IPS-18a (cell line): ENCODE results near the gene RLF.
A peak's percentile ranks its signal among the peaks of the same experiment; 100 is the strongest.

Experiments
- H3K27ac ChIP-seq: one replicate; pipeline ENCODE4 v1.5.1; 2013; ENCODE audit warnings: low read length
- H3K27me3 ChIP-seq: one replicate; pipeline ENCODE4 v1.6.1; 2013; ENCODE audit warnings: mild to moderate bottlenecking, low read length; ENCODE audit not compliant: control insufficient read depth, insufficient read depth
- H3K36me3 ChIP-seq: one replicate; pipeline ENCODE4 v1.6.1; 2013; ENCODE audit warnings: low read depth, low read length; ENCODE audit not compliant: control insufficient read depth
- H3K4me1 ChIP-seq: one replicate; pipeline ENCODE4 v1.6.1; 2013; ENCODE audit warnings: low read depth, low read length; ENCODE audit not compliant: control insufficient read depth
- H3K4me3 ChIP-seq: one replicate; pipeline ENCODE4 v1.5.1; 2013; ENCODE audit warnings: low read length
- H3K9ac ChIP-seq: one replicate; pipeline ENCODE4 v1.6.1; 2013; ENCODE audit warnings: mild to moderate bottlenecking, low read length, moderate library complexity
- H3K9me3 ChIP-seq: one replicate; pipeline ENCODE4 v1.6.1; 2013; ENCODE audit warnings: low read depth, low read length; ENCODE audit not compliant: control insufficient read depth

RLF gene

GRCh38 chr1:40244138-40244744, 83.1 kb downstream of the RLF start:
- H3K4me1 ChIP-seq, result no peaks in the 10 kb centered on the region
- no peak overlapping the region for H3K27ac ChIP-seq
- H3K9me3 ChIP-seq, result no peaks in the 10 kb centered on the region

DNA sequence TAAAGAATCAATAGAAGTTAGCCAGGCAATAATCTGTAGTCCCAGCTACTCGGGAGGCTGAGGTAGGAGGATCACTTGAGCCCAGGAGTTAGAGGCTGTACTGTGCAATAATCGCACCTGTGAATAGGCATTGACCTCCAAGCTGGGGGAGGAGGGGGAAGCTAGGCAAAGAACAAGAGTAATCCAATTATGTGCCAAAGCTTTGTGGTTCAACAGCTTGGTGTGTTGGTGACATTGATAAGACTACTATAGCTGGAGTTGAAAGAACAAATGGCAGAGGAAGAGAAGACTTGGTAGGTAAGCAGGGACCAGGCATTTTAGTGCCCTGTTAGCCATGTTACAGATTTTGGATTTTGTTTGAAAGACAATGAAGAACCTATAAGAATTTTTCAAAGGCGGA, 84.5 kb downstream of the RLF start:
- Histone ChIP-seq H3K4me3 (no peak overlapping the region), H3K4me1 (no peaks in the 10 kb centered on the region), H3K27ac (no peak overlapping the region), H3K27me3 (no peaks in the 10 kb centered on the region), H3K9ac (no peak overlapping the region), H3K9me3 (no peaks in the 10 kb centered on the region), H3K36me3 (no peaks in the 10 kb centered on the region)

More at GRCh38 chr1:40244138-40244744, 83.1 kb downstream of the RLF start:
- Histone ChIP-seq H3K36me3 (peaks cover under 1% of the 10 kb centered on the region), H3K27me3 (no peaks in the 10 kb centered on the region), H3K4me3 (no peak overlapping the region), H3K9ac (no peak overlapping the region)

- Histone ChIP-seq H3K36me3 (no peaks in the 10 kb centered on the region), H3K9ac (no peak within 1 kb of the TSS), H3K4me1 (no peaks in the 10 kb centered on the region), H3K9me3 (no peaks in the 10 kb centered on the region), H3K27ac (no peak within 1 kb of the TSS), H3K27me3 (no peaks in the 10 kb centered on the region), H3K4me3 (no peak within 1 kb of the TSS)
These were observed 86.5 kb downstream of the RLF start, which contains the start of gene TMCO2 for GRCh38 chr1:40247655-40248054. TMCO2 (plus strand) TSS chr1:40247937; CDS start chr1:40247994, 57 bp downstream.

GRCh38 chr1:40248412-40248811, 87.2 kb downstream of the RLF start:
- Histone ChIP-seq H3K4me3 (no peak overlapping the region), H3K27me3 (no peaks in the 10 kb centered on the region), H3K27ac (no peak overlapping the region), H3K9ac (no peak overlapping the region), H3K36me3 (no peaks in the 10 kb centered on the region), H3K9me3 (no peaks in the 10 kb centered on the region), H3K4me1 (no peaks in the 10 kb centered on the region)

DNA sequence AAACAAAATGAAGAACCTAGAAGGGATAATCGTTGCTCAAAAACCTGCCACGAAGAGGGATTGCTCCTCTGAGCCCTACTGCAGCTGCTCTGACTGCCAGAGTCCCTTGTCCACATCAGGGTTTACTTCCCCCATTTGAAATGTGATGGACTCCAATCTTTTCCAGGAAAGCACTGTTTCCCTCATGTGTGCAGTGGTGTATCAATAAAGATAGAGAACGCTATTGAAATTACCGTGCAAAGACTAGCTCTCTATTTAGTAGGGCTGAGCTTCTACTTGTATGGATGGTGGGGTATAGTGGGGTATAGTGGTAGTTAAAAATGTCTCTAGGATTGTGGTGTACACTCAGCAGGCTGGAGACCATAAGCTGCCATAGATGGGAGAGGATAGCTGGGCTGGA, 90.3 kb downstream of the RLF start:
- no peak overlapping the region for H3K27ac ChIP-seq
- H3K4me3 ChIP-seq, result no peak overlapping the region
- no peaks in the 10 kb centered on the region for H3K9me3 ChIP-seq

GRCh38 chr1:40252601-40253000, 91.4 kb downstream of the RLF start:
- H3K9me3 ChIP-seq, result no peaks in the 10 kb centered on the region
- peaks cover 4% of the 10 kb centered on the region for H3K4me1 ChIP-seq
- H3K27me3 ChIP-seq, result no peaks in the 10 kb centered on the region
- no peak overlapping the region for H3K9ac ChIP-seq
- no peak overlapping the region for H3K27ac ChIP-seq
- H3K4me3 ChIP-seq, result no peak overlapping the region
- H3K36me3 ChIP-seq, result no peaks in the 10 kb centered on the region

More for the DNA sequence above, 90.3 kb downstream of the RLF start:
- no peaks in the 10 kb centered on the region for H3K4me1 ChIP-seq
- H3K27me3 ChIP-seq, result no peaks in the 10 kb centered on the region
- no peaks in the 10 kb centered on the region for H3K36me3 ChIP-seq
- H3K9ac ChIP-seq, result no peak overlapping the region

DNA sequence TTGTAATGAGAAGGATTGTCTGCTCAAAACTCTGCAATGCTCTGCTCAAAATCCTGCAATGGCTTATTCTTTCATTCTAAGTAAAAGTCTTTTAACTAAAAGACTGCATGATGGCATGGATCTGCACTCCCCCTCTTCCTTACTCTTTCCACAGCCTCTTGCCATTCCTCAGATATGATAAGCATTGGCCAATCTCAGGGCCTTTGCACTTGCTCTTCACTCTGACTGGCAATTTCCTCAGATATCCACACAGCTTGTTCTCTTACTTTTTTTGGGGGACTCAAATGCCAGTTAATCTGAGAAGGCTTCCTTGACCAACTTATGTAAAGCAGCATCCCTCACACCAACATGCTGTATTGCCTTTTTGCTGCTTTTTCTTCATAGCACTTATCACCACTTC, 94.0 kb downstream of the RLF start:
- Histone ChIP-seq H3K9me3 (no peaks in the 10 kb centered on the region), H3K4me3 (no peak overlapping the region), H3K27ac (no peak overlapping the region), H3K4me1 (peaks cover 4% of the 10 kb centered on the region), H3K36me3 (peaks cover 2% of the 10 kb centered on the region), H3K9ac (no peak overlapping the region), H3K27me3 (no peaks in the 10 kb centered on the region)

DNA sequence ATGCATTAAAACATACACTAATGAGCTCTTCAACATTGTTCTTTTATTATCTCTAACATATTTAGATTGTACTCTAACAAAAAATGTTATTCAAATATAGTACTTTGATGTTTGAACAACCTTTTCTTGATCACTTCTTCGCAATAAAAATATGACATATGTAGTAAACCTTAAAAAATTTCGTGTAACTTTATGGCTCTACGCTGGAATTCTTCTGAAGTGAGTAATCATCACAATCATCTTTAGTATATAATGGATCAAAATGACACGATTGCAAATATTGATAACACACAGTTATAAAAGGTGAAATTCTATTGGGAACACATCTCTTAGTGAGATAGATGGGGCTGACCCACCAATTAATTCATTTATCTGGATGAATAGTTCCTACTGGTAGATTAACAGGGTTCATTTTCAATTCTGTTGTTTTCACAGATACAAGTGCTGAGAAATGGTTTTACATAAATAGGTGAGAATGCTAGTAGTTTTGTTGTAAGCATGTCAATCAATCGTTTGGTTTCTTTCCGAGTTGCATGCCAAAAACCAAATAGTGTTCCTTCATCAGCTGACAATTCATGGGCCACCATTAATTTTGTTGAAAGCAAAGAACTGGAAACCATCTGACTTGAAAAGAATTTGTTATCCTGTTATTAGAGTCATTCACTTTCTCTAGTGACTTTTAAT, 95.4 kb downstream of the RLF start:
- Histone ChIP-seq H3K4me3 (peak overlapping the region; percentile 94), H3K9me3 (no peaks in the 10 kb centered on the region), H3K27ac (no peak overlapping the region), H3K36me3 (peaks cover 15% of the 10 kb centered on the region), H3K9ac (peak overlapping the region; percentile 97), H3K4me1 (peaks cover 4% of the 10 kb centered on the region), H3K27me3 (no peaks in the 10 kb centered on the region)

DNA sequence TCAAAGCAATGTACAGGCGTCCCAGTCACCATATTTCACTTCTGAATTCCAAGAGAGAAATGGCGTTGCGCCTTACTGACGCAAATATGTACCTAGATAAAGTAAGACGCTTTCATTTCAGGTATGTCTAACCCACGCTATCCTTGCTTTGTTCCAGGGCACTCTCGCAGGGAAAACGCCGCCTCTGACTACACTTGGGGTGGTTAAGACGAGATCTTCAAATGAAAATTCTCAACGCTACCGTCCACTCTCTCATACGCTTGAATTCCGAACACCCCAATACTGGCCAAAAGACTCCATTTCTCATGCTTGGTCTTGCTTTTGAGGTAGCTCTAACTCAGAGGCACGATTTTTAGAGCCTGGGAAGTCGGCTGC, 96.1 kb downstream of the RLF start:
- Histone ChIP-seq H3K4me1 (peaks cover 4% of the 10 kb centered on the region), H3K36me3 (peaks cover 22% of the 10 kb centered on the region), H3K27ac (peak overlapping the region; percentile 92), H3K4me3 (peak overlapping the region; percentile 94), H3K27me3 (no peaks in the 10 kb centered on the region), H3K9ac (peak overlapping the region; percentile 97), H3K9me3 (no peaks in the 10 kb centered on the region)

DNA sequence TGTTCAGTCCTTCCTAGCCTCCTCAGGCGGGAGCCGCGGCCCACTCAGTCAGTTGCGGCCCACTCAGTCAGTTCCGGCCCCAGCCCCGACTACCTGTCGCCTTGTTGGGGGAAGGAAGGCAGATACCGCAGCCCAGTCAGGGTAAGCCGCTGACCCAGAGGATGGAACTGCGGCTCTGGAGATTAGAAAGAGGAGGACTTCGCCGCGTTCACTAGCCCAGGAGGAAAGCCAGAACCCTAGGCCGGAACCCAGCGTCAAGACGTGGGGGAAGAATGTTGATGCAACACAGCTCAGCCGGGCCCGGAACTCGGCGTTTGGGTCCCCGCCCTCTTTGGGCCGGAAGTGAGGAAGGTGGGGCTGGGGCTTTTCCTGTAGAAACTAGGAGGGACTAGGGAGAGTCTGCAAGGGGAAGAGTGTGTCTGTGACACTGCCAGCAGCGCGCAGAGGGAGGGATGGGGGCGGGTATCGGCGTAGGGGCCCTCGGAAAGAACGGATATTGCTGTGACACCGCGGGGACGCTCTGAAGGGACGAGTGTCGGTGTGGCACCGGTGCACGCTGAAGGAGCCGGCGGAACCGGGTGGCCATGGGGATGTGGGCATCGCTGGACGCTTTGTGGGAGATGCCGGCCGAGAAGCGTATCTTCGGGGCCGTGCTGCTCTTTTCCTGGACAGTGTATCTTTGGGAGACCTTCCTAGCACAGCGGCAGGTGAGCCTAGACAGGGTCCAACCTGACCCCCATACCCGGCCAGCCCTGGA, 96.7 kb downstream of the RLF start, which contains the start of gene ZMPSTE24:
ZMPSTE24 (plus strand) TSS at position 549 of the 757 bp plus-strand sequence; CDS start at position 585, 36 bp downstream.
- H3K4me1 ChIP-seq, result peaks cover 4% of the 10 kb centered on the region
- H3K27me3 ChIP-seq, result no peaks in the 10 kb centered on the region
- no peaks in the 10 kb centered on the region for H3K9me3 ChIP-seq
- peak within 1 kb of the TSS; percentile 97 for H3K9ac ChIP-seq
- peak within 1 kb of the TSS; percentile 92 for H3K27ac ChIP-seq
- peak within 1 kb of the TSS; percentile 94 for H3K4me3 ChIP-seq
- peaks cover 28% of the 10 kb centered on the region for H3K36me3 ChIP-seq

GRCh38 chr1:40258445-40258769, 97.2 kb downstream of the RLF start:
- peaks cover 33% of the 10 kb centered on the region for H3K36me3 ChIP-seq
- no peaks in the 10 kb centered on the region for H3K9me3 ChIP-seq
- H3K4me1 ChIP-seq, result peaks cover 4% of the 10 kb centered on the region
- peak overlapping the region; percentile 43 for H3K27ac ChIP-seq
- H3K27me3 ChIP-seq, result no peaks in the 10 kb centered on the region
- H3K4me3 ChIP-seq, result peak overlapping the region; percentile 94
- H3K9ac ChIP-seq, result peak overlapping the region; percentile 97
